K562 (cell line): ENCODE data around the gene PNPLA7. TPM values are rescaled to one million over a fixed set of nuclear protein-coding genes. Genes with fewer than 3 reads are reported as not detected.

Experiments used
- ATAC-seq: fragments of 200-7000 bp; cut with Tn5 transposase; 3 replicates; pipeline ENCODE4 v1.9.1; 2020; ENCODE audit warnings: moderate library complexity
- BruUV-seq: library from RNA; stranded (reverse); fragments of 400-500 nt; replicated peaks from 2 replicates; lab custom pipeline; 2021; lab: Mats Ljungman, UMichigan
- CTCF ChIA-PET: fragments of 300-600 bp; formaldehyde crosslinking; extraction: SDS; loops from one replicate; lab custom pipeline; 2021; ENCODE audit warnings: low intra/inter-chr PET ratio; lab: Yijun Ruan, JAX
- POLR2A ChIA-PET: fragments of 300-600, 350-650 bp; sonication (Branson Sonifier 250); formaldehyde crosslinking; extraction: SDS; loops from one replicate; lab custom pipeline; 2021; ENCODE audit warnings: antibody characterized with exemption, inconsistent platforms; lab: Yijun Ruan, JAX
- DNase-seq, 4 experiments: peaks; one replicate each; pipeline versions ENCODE4 v3.0.0 to v3.0.0-alpha.2; 2011 to 2018; ENCODE audit warnings: low spot score in 3 of 4, mixed read lengths in 3 of 4; ENCODE audit errors: extremely low read depth in 1 of 4
- FAIRE-seq: peaks from 2 replicates; lab custom pipeline; 2011; peaks lifted over from hg19 to GRCh38; lab: Jason Lieb, UNC
- H2AFZ ChIP-seq: 2 replicates; pipeline ENCODE4 v1.6.0; 2011; ENCODE audit warnings: low read depth, low read length, control low read depth, inconsistent platforms
- H3K27ac ChIP-seq: fragments of 200-600 bp; 3 replicates; pipeline ENCODE4 v1.8.0; 2011; ENCODE audit warnings: low read depth, mild to moderate bottlenecking, control low read depth, inconsistent platforms, low read length, moderate library complexity, mixed read lengths; ENCODE audit errors: extremely low read depth
- H3K27me3 ChIP-seq, 2 experiments: fragments of 300-600 bp in 1 of 2; 2 replicates in 1 of 2; 3 replicates in 1 of 2; pipeline versions ENCODE4 v1.6.0 to v1.8.0; 2011; ENCODE audit warnings: inconsistent platforms in 2 of 2, low read length in 2 of 2, mild to moderate bottlenecking in 1 of 2, mixed read lengths in 1 of 2, moderate library complexity in 1 of 2; ENCODE audit not compliant: control insufficient read depth in 2 of 2, insufficient read depth in 2 of 2
- H3K36me3 ChIP-seq: fragments of 300-600 bp; 3 replicates; pipeline ENCODE4 v1.8.0; 2011; ENCODE audit warnings: mild to moderate bottlenecking, low read length, inconsistent platforms; ENCODE audit not compliant: control insufficient read depth, insufficient read depth
- H3K4me1 ChIP-seq, 2 experiments: fragments of 200-600 bp in 1 of 2; replicated peaks in 1 of 2; 2 replicates in 1 of 2; 3 replicates in 1 of 2; pipeline versions ENCODE4 v1.5.1 to v1.8.0; 2011; ENCODE audit warnings: inconsistent platforms in 2 of 2, low read length in 2 of 2, mild to moderate bottlenecking in 1 of 2, mixed read lengths in 1 of 2, moderate library complexity in 1 of 2; ENCODE audit not compliant: control insufficient read depth in 2 of 2, insufficient read depth in 2 of 2
- H3K4me2 ChIP-seq: 2 replicates; pipeline ENCODE4 v1.6.1; 2011; ENCODE audit warnings: low read length, control low read depth, inconsistent platforms, mixed read lengths; ENCODE audit not compliant: insufficient read depth
- H3K4me3 ChIP-seq: fragments of 200-600 bp; sonication (generic), shearing (Covaris generic); 2 replicates; pipeline ENCODE4 v1.5.1; 2016; ENCODE audit warnings: control low read depth, inconsistent platforms
- H3K79me2 ChIP-seq: fragments of 200-600 bp; 3 replicates; pipeline ENCODE4 v1.8.0; 2011; ENCODE audit warnings: low read length, inconsistent platforms; ENCODE audit not compliant: control insufficient read depth, insufficient read depth
- H3K9ac ChIP-seq, 2 experiments: 2 replicates each; pipeline versions ENCODE4 v1.6.0 to v1.6.1; 2011; ENCODE audit warnings: low read depth in 2 of 2, low read length in 2 of 2, control low read depth in 1 of 2, inconsistent platforms in 1 of 2, mild to moderate bottlenecking in 1 of 2, mixed read lengths in 1 of 2; ENCODE audit not compliant: insufficient read depth in 1 of 2
- H3K9me1 ChIP-seq: one replicate; pipeline ENCODE4 v1.6.0; 2011; ENCODE audit warnings: inconsistent platforms, mild to moderate bottlenecking, low read length, moderate library complexity; ENCODE audit not compliant: control insufficient read depth, insufficient read depth
- H3K9me3 ChIP-seq: replicated peaks from 2 replicates; pipeline ENCODE4 v1.5.1; 2011; ENCODE audit warnings: low read depth, low read length, inconsistent platforms; ENCODE audit not compliant: control insufficient read depth, insufficient read depth
- H4K20me1 ChIP-seq: replicated peaks from 2 replicates; pipeline ENCODE4 v1.6.1; 2011; ENCODE audit warnings: low read length, inconsistent platforms, mixed read lengths; ENCODE audit not compliant: control insufficient read depth, insufficient read depth
- ARID2 ChIP-seq: fragments of 450-650 bp; IDR thresholded peaks from 2 replicates; pipeline ENCODE4 v1.6.1; 2017; ENCODE audit warnings: antibody characterized with exemption, mild to moderate bottlenecking
- CBX8 ChIP-seq: fragments of 200-600 bp; sonication (generic); IDR thresholded peaks from 2 replicates; pipeline ENCODE4 v1.6.1; 2012; ENCODE audit warnings: borderline replicate concordance, mixed run types, low read depth, mild to moderate bottlenecking, moderate library complexity, mixed read lengths, low read length, control low read depth, inconsistent platforms; ENCODE audit not compliant: poor library complexity, severe bottlenecking; ENCODE audit errors: extremely low read depth
- CXXC5 ChIP-seq: fragments of 250-450 bp; sonication (Bioruptor Pico); IDR thresholded peaks from 2 replicates; pipeline ENCODE4 v1.8.0; 2022; ENCODE audit warnings: inconsistent platforms, mild to moderate bottlenecking, moderate library complexity
- DNMT1 ChIP-seq: fragments of 450-650 bp; IDR thresholded peaks from 2 replicates; pipeline ENCODE4 v1.6.1; 2016; ENCODE audit warnings: antibody characterized with exemption, mild to moderate bottlenecking
- E2F1 ChIP-seq: sonication (generic); formaldehyde crosslinking; IDR thresholded peaks from 2 replicates; pipeline ENCODE4 v1.8.1; 2023; ENCODE audit warnings: mild to moderate bottlenecking, missing genetic modification reagents, moderate library complexity
- EWSR1 ChIP-seq: fragments of 450-650 bp; IDR thresholded peaks from 2 replicates; pipeline ENCODE4 v1.6.1; 2018; ENCODE audit warnings: borderline replicate concordance, mild to moderate bottlenecking, low read depth, moderate library complexity; ENCODE audit not compliant: partially characterized antibody
- HMG20A ChIP-seq: fragments of 450-650 bp; formaldehyde crosslinking; conservative IDR thresholded peaks from 2 replicates; pipeline ENCODE4 v1.4.0; 2020; ENCODE audit warnings: mild to moderate bottlenecking, mixed read lengths
- MCM5 ChIP-seq: fragments of 450-650 bp; IDR thresholded peaks from 2 replicates; pipeline ENCODE4 v1.6.1; 2016; ENCODE audit warnings: low read depth
- MEF2D ChIP-seq: conservative IDR thresholded peaks from 2 replicates; pipeline ENCODE4 v1.6.1; 2016; ENCODE audit warnings: low read depth, missing genetic modification characterization, missing compliant biosample characterization
- MEIS2 ChIP-seq: fragments of 450-650 bp; IDR thresholded peaks from 2 replicates; pipeline ENCODE4 v1.6.1; 2014; ENCODE audit warnings: mild to moderate bottlenecking; ENCODE audit not compliant: partially characterized antibody
- MTA2 ChIP-seq: fragments of 450-650 bp; IDR thresholded peaks from 2 replicates; pipeline ENCODE4 v1.6.1; 2016; ENCODE audit warnings: low read depth
- NR2C1 ChIP-seq, 2 experiments: fragments of 450-650 bp; IDR thresholded peaks; 2 replicates each; pipeline ENCODE4 v1.6.1; 2017; ENCODE audit warnings: mild to moderate bottlenecking in 2 of 2, antibody characterized with exemption in 1 of 2, inconsistent platforms in 1 of 2, missing compliant biosample characterization in 1 of 2, missing genetic modification characterization in 1 of 2
- OTX1 ChIP-seq: fragments of 450-650 bp; formaldehyde crosslinking; IDR thresholded peaks from 2 replicates; pipeline ENCODE4 v1.4.0; 2022; ENCODE audit warnings: mild to moderate bottlenecking
- PRMT5 ChIP-seq: sonication (generic); formaldehyde crosslinking; IDR thresholded peaks from 2 replicates; pipeline ENCODE4 v1.5.0; 2020; ENCODE audit warnings: missing genetic modification reagents
- SMAD1 ChIP-seq: fragments of 150-350 bp; IDR thresholded peaks from 2 replicates; pipeline ENCODE4 v1.6.1; 2014; ENCODE audit warnings: low read length, low read depth; ENCODE audit not compliant: partially characterized antibody
- SREBF2 ChIP-seq: sonication (generic); formaldehyde crosslinking; IDR thresholded peaks from 2 replicates; pipeline ENCODE4 v1.4.0; 2020; ENCODE audit warnings: mild to moderate bottlenecking, missing genetic modification reagents
- SRF ChIP-seq, 2 experiments: fragments of 250-450, 450-650 bp in 1 of 2; sonication (Bioruptor Pico) in 1 of 2; sonication (generic) in 1 of 2; formaldehyde crosslinking; IDR thresholded peaks; 2 replicates each; pipeline versions ENCODE4 v1.5.0 to v1.5.1; 2020 to 2022; ENCODE audit warnings: mild to moderate bottlenecking in 1 of 2, missing genetic modification reagents in 1 of 2
- TCFL5 ChIP-seq: fragments of 250-450 bp; sonication (Bioruptor Pico); conservative IDR thresholded peaks from 2 replicates; pipeline ENCODE4 v1.6.1; 2021; ENCODE audit warnings: mild to moderate bottlenecking, moderate library complexity, matching md5 sums
- TRIM24 ChIP-seq, 2 experiments: fragments of 450-650 bp; IDR thresholded peaks; 2 replicates each; pipeline ENCODE4 v1.6.1; 2016
- ZBTB7A ChIP-seq: IDR thresholded peaks from 2 replicates; pipeline ENCODE4 v1.6.1; 2011; ENCODE audit warnings: low read depth, mild to moderate bottlenecking, low read length, moderate library complexity, borderline replicate concordance; ENCODE audit not compliant: control insufficient read depth
- ZFP36 ChIP-seq: fragments of 150-350 bp; IDR thresholded peaks from 2 replicates; pipeline ENCODE4 v1.6.1; 2018; ENCODE audit warnings: low read length, low read depth; ENCODE audit not compliant: partially characterized antibody
- ZNF143 ChIP-seq: sonication (generic); formaldehyde crosslinking; IDR thresholded peaks from 2 replicates; pipeline ENCODE4 v1.9.0; 2022; ENCODE audit warnings: mild to moderate bottlenecking, missing genetic modification reagents
- ZNF561 ChIP-seq: fragments of 450-650 bp; formaldehyde crosslinking; conservative IDR thresholded peaks from 2 replicates; pipeline ENCODE4 v1.4.0; 2020; ENCODE audit warnings: mild to moderate bottlenecking, moderate library complexity
- ZNF583 ChIP-seq: fragments of 250-450 bp; sonication (Bioruptor Pico); IDR thresholded peaks from 2 replicates; pipeline ENCODE4 v1.4.0; 2020
- ZNF79 ChIP-seq: fragments of 250-450 bp; sonication (Bioruptor Pico); IDR thresholded peaks from 2 replicates; pipeline ENCODE4 v1.4.0; 2020; ENCODE audit warnings: low read depth, mild to moderate bottlenecking, moderate library complexity
- WGBS: fragments of 100-300 bp; shearing (Covaris generic); methylation state at CpG from one replicate; pipeline ENCODE4 v1.1.6; 2016; ENCODE audit warnings: low coverage, mixed read lengths; ENCODE audit not compliant: insufficient coverage; ENCODE audit errors: missing lambda C conversion rate; 5-methylcytosine and 5-hydroxymethylcytosine counted together
- in situ Hi-C: fragments of 300-500 bp; cut with MboI; formaldehyde crosslinking; loops from 4 replicates; pipeline ENCODE4 v1.15.0; 2018; ENCODE audit warnings: inconsistent platforms, mixed read lengths
- intact Hi-C: fragments of 100-400 bp; cut with micrococcal nuclease; formaldehyde crosslinking; loops from 2 replicates; pipeline ENCODE4 v1.14.2; 2022
- polyA plus RNA-seq, 8 experiments: library from polyadenylated mRNA; depleted of rRNA in 4 of 8; stranded (reverse) in 5 of 8; unstranded in 3 of 8; fragments of >200 nt; fragmentation: Nextera tagmentation in 2 of 8; fragmentation: Illumina TruSeq in 1 of 8; extraction: Ambion mirVana in 2 of 8; extraction: Trizol in 1 of 8; gene quantifications; 2 replicates each; pipeline versions ENCODE4 v1.2.1 to v1.2.3, GENCODE V29; 2011 to 2014; ENCODE audit warnings: inconsistent platforms in 1 of 8, missing spikeins in 1 of 8
- total RNA-seq, 7 experiments: library from RNA; depleted of rRNA in 6 of 7; stranded (reverse); fragments of >200 nt in 6 of 7; fragmentation: Illumina TruSeq in 2 of 7; extraction: Trizol in 2 of 7; gene quantifications; 2 replicates each; pipeline versions ENCODE4 v1.2.1 to v1.2.3, GENCODE V29; 2011 to 2021; ENCODE audit warnings: low replicate concordance in 1 of 7

Gene PNPLA7
- total and polyA plus RNA-seq, 9 of the 15 experiments (the other 6 are each of a cell fraction or from before 2014, with no cell fraction given): 0.01 to 0.85 (median 0.19) TPM; not detected in 1

GRCh38 chr9:137459152-137459600, 91.0 kb downstream of the PNPLA7 start, which contains the start of gene NSMF:
NSMF (minus strand) TSS chr9:137459334; CDS start chr9:137459102, 232 bp downstream.
- Histone ChIP-seq H3K9me3 (no peaks in the 10 kb centered on the region), H3K27me3 (no peaks in the 10 kb centered on the region), H3K27ac (peak within 1 kb of the TSS; percentile 87), H3K4me1 (peaks cover 24 to 98% of the 10 kb centered on the region in 2 experiments), H3K4me3 (peak within 1 kb of the TSS; percentile 59), H2AFZ (peak within 1 kb of the TSS; percentile 86), H4K20me1 (no peaks in the 10 kb centered on the region), H3K79me2 (peaks cover 12% of the 10 kb centered on the region), H3K4me2 (peak within 1 kb of the TSS; percentile 64), H3K36me3 (peaks cover 38% of the 10 kb centered on the region; the same call in 1 of the 3 replicates), H3K9ac (peak within 1 kb of the TSS; percentile 68 to 97), H3K9me1 (no peaks in the 10 kb centered on the region)
- under 1% methylated on average over 17 of the region's 62 CpGs for WGBS
- in situ Hi-C loops: no loop called here
- ATAC-seq (peak; percentile 66), FAIRE-seq (peak; percentile 87), DNase-seq (peak; percentile 93 to 100 (median 99))
- POLR2A ChIA-PET: interaction anchor here (0.8 kb wide), 1 partner anchor 10 kb away, joined by 4 read pairs; no protein-coding TSS in a partner anchor
- no TSS peak for BruUV-seq
- intact Hi-C loops: no loop called here
- CTCF ChIA-PET: no interaction called here
- TF ChIP-seq ZNF143 (CRISPR knock-in tag) (no peak), ZBTB7A (peak; percentile 6; the same call in 1 of the 2 replicates), MEF2D (tag) (no peak), EWSR1 (no peak), MCM5 (no peak), ARID2 (no peak), TCFL5 (CRISPR knock-in tag) (no peak), PRMT5 (CRISPR knock-in tag) (no peak), ZNF561 (CRISPR knock-in tag) (no peak), NR2C1 (IDR thresholded peaks at IDR 0.05) (no peak), NR2C1 (tag; IDR thresholded peaks at IDR 0.05) (no peak), MEIS2 (no peak), HMG20A (CRISPR knock-in tag) (no peak), ZNF79 (CRISPR knock-in tag) (no peak), CBX8 (no peak), ZFP36 (no peak), E2F1 (CRISPR knock-in tag) (peak; percentile 71; the same call in 1 of the 2 replicates), SMAD1 (peak; percentile 25), CXXC5 (CRISPR knock-in tag) (peak; percentile 85), DNMT1 (no peak), SREBF2 (CRISPR knock-in tag) (no peak), SRF (CRISPR knock-in tag; IDR thresholded peaks at IDR 0.05) (no peak), MTA2 (no peak), ZNF583 (CRISPR knock-in tag) (no peak), TRIM24 (IDR thresholded peaks at IDR 0.05) (no peak), OTX1 (CRISPR knock-in tag) (no peak)
